Stimulated activated CD4-positive, alpha-beta T cell treated with anti-CD3 and anti-CD28 coated beads, Interleukin-12 subunit alpha, Interleukin-12 subunit beta, amount 100 ng/mL, for 24 hours (primary cell): Measurements from ENCODE around the gene AKAP6.

ENCODE experiments used
- DNase-seq, 2 experiments: peaks; one replicate each; pipeline ENCODE4 v3.0.0-alpha.2; 2020; ENCODE audit warnings: low read depth in 2 of 2

AKAP6 gene

DNA sequence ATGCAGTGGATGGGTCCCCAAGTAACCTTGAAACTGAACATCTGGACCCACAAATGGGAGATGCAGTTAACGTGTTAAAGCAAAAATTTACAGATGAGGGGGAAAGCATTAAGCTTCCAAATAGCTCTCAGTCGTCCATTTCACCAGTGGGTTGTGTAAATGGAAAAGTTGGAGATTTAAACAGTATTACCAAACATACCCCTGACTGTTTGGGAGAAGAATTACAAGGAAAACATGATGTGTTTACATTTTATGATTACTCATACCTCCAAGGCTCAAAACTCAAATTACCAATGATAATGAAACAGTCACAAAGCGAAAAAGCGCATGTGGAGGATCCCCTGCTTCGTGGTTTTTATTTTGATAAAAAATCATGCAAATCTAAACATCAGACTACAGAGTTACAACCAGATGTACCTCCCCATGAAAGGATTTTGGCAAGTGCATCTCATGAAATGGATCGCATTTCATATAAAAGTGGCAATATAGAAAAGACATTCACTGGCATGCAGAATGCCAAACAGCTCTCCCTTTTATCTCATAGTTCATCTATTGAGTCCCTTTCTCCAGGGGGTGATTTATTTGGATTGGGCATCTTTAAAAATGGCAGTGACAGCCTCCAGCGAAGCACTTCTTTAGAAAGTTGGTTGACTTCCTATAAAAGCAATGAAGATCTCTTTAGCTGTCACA is 493.0 kb downstream of the AKAP6 start:
- no peak for DNase-seq

GRCh38 chr14:32823706-32824105 is 494.6 kb downstream of the AKAP6 start:
- DNase-seq = no peak

DNA sequence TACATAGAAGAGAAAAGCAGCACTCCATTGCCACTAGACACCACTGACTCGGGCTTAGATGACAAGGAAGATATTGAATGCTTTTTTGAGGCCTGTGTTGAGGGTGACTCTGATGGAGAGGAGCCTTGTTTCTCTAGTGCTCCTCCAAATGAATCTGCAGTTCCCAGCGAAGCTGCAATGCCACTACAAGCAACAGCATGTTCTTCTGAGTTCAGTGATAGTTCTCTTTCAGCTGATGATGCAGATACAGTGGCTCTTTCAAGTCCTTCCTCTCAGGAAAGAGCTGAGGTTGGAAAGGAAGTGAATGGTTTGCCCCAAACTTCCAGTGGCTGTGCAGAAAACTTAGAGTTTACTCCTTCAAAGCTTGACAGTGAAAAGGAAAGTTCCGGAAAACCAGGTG is 495.1 kb downstream of the AKAP6 start:
- DNase-seq = no peak

DNA sequence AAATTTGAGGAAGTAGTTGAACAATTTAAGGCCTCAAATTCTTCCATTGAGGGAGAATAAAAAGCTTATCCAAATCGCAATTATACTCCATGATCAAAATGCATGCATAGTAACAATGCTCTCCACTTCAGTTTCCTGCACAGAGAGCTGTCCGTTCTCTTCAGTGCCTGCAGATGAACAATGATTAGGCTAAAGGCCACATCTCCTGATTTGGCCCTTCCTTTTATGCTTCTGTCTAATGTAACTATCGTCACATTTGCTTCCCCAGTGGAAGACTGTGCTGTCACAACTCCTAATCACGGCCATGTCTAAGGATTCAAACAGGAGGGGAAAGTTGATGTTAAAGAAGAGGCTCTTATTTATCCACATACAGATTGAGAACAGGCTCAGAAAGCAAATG is 496.0 kb downstream of the AKAP6 start:
- no peak for DNase-seq

GRCh38 chr14:32826404-32827082 is 497.4 kb downstream of the AKAP6 start:
- DNase-seq = no peak

- DNase-seq = no peak
These were observed 498.4 kb downstream of the AKAP6 start for GRCh38 chr14:32827514-32827913.

- no peak for DNase-seq
These were observed 506.8 kb downstream of the AKAP6 start for GRCh38 chr14:32835924-32836323.

DNA sequence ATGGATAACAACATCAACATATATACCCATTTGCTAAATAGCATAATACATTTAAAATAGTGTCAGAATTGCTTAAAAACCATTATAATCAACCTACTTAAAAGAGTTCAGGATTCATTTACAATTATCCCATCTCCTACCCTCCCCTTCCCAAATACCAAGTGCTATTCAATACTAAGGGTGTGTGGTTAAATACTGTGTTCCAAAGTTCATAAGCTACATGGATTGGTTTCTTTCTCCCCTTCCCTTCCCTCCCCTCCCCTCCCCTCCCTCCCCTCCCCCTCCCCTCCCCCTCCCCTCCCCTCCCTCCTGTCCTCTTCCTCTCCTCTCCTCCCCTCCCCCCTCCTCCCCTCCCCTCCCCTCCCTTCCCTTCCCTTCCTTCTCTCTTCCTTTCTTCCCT is 512.6 kb downstream of the AKAP6 start:
- no peak for DNase-seq

GRCh38 chr14:32846821-32847365 is 517.8 kb downstream of the AKAP6 start:
- DNase-seq = no peak

DNA sequence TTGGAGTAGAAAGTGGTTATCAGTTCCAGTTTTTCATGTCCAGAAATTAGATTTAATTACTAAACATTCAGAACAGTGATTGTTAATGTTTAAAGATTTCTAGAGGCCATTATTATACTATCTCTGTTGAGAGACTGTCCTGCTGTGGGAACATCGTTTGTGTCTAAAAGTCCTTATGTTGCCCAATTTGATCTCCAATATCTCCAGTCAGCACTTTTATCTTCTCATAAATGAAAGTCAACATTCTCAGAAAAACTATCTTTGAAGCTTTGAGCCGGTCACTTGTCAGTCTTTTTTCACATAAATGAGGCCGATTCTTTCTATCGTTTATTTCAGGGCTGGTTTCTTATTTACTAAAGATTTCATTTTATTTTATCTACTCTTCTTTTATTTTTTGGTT is 518.8 kb downstream of the AKAP6 start:
- no peak for DNase-seq

DNA sequence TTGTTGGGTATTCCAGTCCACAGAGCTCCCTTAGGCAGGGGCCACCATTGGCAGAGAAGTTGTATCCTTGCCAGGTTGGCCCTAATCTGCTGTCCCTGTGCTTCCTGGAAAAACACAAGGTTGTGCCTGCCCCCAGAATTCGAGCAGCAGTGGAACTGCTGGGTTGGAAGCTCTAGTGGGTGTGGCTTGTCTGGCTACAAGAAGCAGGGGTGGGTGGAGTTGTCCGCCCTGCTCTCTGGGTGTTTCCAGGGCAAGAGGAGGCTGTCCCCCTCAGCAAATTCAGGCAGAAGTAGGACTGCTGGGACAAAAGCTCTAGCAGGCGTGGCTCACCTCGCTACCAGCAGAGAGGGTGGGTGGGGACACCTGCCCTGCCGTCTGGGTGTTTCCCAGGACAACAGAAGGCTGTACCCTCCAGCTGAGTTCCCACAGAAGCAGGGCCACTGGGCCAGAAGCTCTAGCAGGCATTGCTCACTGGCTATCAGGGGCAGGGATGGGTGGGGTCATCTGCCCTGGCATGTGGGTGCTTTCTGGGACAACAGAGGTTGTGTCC is 536.8 kb downstream of the AKAP6 start:
- DNase-seq = no peak

DNA sequence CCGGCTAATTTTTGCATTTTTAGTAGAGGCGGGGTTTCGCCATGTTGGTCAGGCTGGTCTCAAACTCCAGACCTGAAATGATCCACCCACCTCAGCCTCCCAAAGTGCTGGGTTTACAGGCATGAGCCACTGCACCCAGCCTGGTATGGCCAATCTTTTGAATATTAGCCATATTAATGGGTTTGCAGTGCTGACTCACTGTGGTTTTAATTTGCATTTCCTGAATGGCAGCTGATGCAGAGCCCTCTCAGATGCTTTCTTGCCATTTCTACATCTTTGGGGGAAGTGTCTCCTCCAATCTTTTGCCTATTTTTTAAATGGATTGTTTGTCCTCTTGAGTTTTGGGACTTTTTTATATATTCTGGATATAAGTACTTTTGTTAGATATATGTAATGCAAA is 554.1 kb downstream of the AKAP6 start:
- no peak for DNase-seq
